ENCODE results near the gene NUP205.

GRCh38 chr7:135693558-135693957 lies 135.8 kb downstream of the NUP205 start:
- TF ChIP-seq GATA2 (IDR thresholded peaks at IDR 0.05; ENCODE audit: low read depth, low read length) (no peak), GATA3 (IDR thresholded peaks at IDR 0.05; ENCODE audit: low read depth, low read length) (no peak)
